HL-60 (cell line): Measurements from ENCODE around the gene FCMR.

Experiments
- GABPA ChIP-seq: IDR thresholded peaks from 2 replicates; pipeline ENCODE4 v1.6.1; 2012; ENCODE audit warnings: low read depth
- POLR2AphosphoS5 ChIP-seq: IDR thresholded peaks from 2 replicates; pipeline ENCODE4 v1.6.1; 2012; ENCODE audit warnings: low read depth
- SPI1 ChIP-seq: IDR thresholded peaks from 2 replicates; pipeline ENCODE4 v1.6.1; 2012; ENCODE audit warnings: low read depth, mild to moderate bottlenecking, borderline replicate concordance
- TF ChIP-seq, protein P1 (sequence below): IDR thresholded peaks from one replicate; pipeline ENCODE4 v1.5.1; 2011; ENCODE audit warnings: low read length, control low read depth, inconsistent platforms; ENCODE audit not compliant: insufficient read depth
- TF ChIP-seq, protein P2 (sequence below): IDR thresholded peaks from 2 replicates; pipeline ENCODE4 v1.6.1; 2012; ENCODE audit warnings: low read depth; ENCODE audit not compliant: insufficient replicate concordance

DNA sequence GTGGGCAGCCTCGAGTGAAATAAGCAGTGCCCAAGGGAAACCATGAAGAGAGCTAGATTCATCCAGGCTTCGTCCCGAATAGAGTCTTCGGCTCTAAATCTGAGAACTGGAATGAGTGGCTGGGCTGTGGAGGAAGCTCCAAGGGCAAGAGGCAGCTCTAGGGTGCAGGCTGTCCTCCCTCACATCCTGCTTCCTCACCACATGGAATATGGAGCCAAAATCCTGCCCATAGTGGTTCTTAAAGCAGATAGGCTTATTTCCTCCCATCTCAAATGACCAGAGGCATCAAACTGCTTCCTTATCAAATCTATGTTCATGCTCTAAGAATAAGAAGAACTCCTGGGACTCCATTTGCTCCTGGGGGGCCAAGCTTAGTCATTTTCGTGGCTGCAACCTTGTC lies 22.0 kb downstream of the FCMR start:
- TF ChIP-seq, protein P1, sequence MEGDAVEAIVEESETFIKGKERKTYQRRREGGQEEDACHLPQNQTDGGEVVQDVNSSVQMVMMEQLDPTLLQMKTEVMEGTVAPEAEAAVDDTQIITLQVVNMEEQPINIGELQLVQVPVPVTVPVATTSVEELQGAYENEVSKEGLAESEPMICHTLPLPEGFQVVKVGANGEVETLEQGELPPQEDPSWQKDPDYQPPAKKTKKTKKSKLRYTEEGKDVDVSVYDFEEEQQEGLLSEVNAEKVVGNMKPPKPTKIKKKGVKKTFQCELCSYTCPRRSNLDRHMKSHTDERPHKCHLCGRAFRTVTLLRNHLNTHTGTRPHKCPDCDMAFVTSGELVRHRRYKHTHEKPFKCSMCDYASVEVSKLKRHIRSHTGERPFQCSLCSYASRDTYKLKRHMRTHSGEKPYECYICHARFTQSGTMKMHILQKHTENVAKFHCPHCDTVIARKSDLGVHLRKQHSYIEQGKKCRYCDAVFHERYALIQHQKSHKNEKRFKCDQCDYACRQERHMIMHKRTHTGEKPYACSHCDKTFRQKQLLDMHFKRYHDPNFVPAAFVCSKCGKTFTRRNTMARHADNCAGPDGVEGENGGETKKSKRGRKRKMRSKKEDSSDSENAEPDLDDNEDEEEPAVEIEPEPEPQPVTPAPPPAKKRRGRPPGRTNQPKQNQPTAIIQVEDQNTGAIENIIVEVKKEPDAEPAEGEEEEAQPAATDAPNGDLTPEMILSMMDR = no peak
- TF ChIP-seq POLR2AphosphoS5 = no peak
- no peak for TF ChIP-seq GABPA
- TF ChIP-seq SPI1 = no peak
- TF ChIP-seq, protein P2, sequence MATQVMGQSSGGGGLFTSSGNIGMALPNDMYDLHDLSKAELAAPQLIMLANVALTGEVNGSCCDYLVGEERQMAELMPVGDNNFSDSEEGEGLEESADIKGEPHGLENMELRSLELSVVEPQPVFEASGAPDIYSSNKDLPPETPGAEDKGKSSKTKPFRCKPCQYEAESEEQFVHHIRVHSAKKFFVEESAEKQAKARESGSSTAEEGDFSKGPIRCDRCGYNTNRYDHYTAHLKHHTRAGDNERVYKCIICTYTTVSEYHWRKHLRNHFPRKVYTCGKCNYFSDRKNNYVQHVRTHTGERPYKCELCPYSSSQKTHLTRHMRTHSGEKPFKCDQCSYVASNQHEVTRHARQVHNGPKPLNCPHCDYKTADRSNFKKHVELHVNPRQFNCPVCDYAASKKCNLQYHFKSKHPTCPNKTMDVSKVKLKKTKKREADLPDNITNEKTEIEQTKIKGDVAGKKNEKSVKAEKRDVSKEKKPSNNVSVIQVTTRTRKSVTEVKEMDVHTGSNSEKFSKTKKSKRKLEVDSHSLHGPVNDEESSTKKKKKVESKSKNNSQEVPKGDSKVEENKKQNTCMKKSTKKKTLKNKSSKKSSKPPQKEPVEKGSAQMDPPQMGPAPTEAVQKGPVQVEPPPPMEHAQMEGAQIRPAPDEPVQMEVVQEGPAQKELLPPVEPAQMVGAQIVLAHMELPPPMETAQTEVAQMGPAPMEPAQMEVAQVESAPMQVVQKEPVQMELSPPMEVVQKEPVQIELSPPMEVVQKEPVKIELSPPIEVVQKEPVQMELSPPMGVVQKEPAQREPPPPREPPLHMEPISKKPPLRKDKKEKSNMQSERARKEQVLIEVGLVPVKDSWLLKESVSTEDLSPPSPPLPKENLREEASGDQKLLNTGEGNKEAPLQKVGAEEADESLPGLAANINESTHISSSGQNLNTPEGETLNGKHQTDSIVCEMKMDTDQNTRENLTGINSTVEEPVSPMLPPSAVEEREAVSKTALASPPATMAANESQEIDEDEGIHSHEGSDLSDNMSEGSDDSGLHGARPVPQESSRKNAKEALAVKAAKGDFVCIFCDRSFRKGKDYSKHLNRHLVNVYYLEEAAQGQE = no peak
